GM21423 (cell line): ENCODE data around the gene DISC1.
"Not testable (repeated sequence)": the region's sequence is repeated elsewhere in the genome, so short reads cannot be mapped to it uniquely, and the experiment has no call there.

Experiments used
- ATAC-seq: cut with Tn5 transposase; IDR thresholded peaks from one replicate; pipeline ENCODE4 v1.9.1; 2021; ENCODE audit warnings: mild to moderate bottlenecking, moderate library complexity; ENCODE audit not compliant: unreplicated experiment

Gene DISC1

GRCh38 chr1:231943084-231943483 is 316.5 kb downstream of the DISC1 start:
- ATAC-seq, result no peak

DNA sequence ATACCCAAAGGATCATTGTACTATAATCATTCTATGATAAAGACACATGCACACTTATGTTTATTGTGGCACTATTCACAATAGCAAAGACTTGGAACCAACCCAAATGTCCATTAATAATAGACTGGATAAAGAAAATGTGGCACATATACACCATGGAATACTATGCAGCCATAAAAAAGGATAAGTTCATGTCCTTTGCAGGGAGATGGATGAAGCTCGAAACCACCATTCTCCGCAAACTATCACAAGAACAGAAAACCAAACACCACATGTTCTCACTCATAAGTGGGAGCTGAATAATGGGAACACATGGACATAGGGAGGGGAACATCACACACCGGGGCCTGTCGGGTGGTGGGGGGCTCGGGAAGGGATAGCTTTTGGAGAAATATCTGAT is 321.5 kb downstream of the DISC1 start:
- not testable (repeated sequence) for ATAC-seq

DNA sequence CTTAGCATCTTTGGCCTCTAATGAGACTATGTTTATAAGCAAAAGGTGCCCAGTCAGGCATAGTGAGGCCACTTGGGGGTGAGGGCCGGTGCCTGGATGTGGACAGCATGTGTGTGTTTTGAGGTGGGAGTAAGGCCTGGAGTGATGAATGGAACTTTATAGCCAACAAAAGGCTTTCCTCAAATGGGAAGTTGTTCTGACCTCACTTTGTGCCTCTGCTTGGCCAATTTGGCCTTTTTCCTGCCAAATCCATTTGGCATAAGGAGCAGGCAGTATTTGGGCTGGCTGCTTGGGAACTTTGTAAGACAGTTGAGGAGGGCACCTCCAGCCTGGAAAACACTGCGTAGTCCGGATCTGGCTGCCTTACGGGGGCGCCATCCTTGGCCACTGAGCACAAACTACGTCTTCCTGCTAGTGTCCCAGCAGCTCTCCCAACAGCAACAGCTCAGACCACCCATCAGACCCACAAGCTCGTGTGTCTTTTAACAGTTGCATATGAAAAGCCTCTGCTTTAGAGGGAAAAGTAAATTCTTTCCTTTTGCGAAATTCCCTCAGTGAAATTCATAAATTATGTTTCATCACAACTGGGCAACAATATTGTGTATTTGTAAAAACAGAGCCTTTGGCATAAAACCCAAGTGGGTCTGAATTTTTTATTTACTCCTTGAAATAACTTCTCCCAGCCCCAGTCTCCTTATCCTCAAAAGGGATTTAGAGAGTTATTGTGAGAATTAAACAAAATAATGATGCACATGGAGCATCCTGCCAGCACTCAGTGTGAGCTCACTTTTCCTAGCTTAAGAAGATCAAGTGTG is 322.9 kb downstream of the DISC1 start:
- ATAC-seq, result no peak

DNA sequence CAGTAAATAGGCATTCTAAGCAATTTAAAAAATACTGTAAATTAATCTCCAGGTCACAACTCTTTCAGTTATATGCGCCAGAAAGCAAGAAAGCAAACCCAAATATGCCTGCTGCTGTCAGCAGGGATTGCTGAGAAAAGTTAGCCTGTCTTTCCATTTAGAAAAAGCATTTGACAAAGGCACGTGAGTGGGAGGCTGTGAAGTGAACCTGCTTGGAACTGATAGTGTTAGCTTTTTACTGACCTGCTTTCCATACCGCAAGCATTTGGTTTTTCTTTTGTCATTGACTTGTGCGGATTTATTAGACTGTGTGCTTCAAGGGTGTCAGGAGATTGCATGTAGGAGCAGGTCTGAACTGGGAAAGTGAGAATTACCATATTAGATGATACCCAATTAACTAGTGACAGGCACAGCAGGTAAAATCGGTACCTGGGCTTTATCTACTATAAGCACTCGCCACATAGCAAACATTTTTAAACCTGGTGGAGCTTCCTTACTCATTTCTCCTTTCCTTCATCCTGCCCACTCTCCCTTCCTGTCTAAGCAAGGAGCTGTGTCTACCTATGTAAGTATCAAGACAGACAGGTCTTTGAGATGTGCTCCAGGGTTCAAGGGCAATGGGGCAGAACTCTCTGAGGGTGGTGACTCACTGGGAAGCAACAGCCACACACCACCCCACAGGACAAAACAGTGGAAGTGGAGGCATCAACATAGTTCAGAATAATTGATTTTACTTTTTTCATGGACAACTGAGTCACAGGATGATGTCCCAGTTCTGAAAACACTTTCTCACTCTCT is 323.9 kb downstream of the DISC1 start:
- no peak for ATAC-seq

DNA sequence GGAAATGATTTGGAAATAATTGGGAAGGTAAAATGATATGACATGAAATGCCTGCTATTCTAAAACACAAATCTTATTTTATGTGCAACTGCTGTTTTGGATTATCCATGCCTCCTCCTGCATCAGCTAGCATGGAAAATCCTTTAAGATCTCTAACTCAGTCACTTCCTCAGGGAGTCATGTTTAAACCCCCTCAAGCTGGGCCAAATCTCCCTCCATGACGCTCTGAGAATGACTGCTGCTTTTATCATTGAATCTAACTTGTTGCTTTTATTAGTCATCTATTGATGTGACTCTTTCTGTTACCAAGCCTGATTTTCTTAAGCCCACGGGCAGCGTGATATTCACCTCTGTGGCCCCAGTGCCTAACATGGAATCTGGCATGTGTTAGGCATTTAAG is 324.8 kb downstream of the DISC1 start:
- ATAC-seq, result no peak

- ATAC-seq, result no peak
Measured at GRCh38 chr1:231952154-231952553, 325.6 kb downstream of the DISC1 start.

DNA sequence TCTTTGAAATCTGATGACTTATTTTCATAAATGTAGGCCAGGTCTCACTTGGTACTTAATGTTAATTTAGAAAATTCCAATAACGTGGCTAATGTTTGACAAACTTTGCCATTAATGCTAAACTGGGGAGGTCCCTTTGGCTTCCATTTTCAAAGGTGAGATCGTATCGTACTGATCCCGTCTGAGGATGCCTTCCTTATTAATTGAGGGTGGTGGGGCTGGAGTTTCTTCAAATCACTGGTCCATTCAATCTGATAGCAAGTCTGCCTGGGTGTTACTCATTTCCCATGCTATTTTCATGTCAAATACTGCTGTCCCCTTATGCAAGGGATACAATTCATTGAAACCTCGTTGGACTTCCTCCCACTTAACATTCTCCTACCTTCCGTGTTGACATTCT is 327.1 kb downstream of the DISC1 start:
- ATAC-seq, result no peak

DNA sequence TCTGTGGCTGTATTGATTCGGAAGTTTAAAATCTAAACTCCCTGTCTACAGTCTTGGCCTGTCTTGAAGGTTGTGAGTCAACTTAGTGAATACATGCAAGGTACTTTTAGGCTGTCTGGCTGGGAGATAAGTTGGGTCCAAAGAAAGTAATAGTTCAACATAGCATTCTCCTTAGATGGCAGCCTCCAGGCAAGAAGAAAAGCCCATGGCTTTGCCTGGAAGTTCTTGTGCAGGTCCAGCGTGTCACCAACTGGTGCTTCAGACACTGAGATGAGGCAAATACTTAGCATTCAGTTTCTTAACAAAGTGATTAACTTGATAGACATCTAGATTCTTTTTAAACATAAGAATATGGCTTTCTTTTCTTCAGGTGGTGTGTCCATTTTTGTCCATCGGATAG is 328.2 kb downstream of the DISC1 start:
- ATAC-seq, result no peak

GRCh38 chr1:231957359-231957758 is 330.8 kb downstream of the DISC1 start:
- ATAC-seq, result no peak

- no peak for ATAC-seq
Measured at GRCh38 chr1:231958448-231958847, 331.9 kb downstream of the DISC1 start.

DNA sequence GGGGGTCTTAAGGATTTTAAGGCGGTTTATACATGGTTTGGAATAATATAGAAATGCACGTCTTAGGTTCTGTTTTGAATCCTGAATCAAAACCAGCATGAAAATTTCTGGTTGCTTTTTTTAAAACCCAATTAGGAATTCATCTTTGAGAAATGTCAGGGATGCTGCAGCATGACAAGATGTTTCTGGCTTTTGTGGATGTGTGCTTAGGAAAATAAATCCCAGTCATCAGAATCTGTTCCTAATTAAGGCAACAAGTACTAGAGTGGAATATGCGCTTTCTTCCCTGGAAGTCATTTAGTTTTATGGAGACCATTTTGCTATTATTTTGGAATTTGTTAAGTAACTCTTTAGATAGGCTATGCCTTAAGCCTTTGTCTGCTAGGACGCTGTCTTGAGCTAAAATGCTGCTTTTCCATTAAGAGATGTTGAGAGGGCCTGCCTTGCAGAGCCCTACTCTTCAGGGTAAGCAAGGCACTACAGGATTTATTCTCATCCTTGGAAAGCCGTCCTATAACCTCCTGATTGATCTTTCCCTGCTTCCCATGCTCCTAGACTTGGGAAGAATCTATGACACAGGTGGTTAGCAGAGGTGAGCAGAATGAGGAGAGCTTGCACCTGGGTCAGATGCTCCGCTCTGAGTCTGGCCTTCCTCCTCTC is 332.8 kb downstream of the DISC1 start:
- ATAC-seq, result no peak

DNA sequence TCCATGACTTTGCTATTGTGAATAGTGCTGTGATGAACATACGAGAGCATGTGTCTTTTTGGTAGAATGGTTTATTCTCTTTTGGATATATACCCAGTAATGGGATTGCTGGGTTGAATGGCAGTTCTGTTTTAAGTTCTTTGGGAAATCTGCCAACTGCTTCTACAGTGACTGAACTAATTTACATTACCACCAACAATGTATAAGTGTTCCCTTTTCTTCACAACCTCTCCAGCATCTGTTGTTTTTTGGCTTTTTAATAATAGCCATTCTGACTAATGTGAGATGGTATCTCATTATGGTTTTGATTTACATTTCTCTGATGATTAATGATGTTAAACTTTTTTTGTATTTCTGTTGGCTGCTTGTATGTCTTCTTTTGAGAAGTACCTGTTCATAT is 335.2 kb downstream of the DISC1 start:
- ATAC-seq, result not testable (repeated sequence)

DNA sequence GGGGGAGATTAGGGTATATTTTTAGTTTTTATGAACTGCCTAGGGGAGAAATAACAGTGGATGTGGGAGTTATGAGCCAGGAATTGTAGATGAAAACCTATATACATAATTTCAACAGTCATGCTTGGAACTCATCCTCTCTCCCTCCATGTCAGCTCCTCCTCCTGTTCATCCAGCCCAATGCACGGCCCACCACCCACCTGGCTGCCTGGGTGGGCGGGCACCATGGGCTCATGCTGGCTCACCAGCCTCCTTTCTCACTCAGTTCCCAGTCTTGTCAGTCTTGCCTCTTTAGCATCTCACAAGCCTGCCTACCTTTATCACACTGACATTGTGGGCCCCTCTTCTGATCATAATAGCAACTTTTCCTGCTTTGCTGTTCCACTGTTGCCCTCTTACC is 336.0 kb downstream of the DISC1 start:
- no peak for ATAC-seq

GRCh38 chr1:231964241-231964640 is 337.7 kb downstream of the DISC1 start:
- no peak for ATAC-seq

GRCh38 chr1:231964961-231965360 is 338.4 kb downstream of the DISC1 start:
- ATAC-seq, result no peak

- no peak for ATAC-seq
Measured at GRCh38 chr1:231965615-231966014, 339.0 kb downstream of the DISC1 start.

- no peak for ATAC-seq
Measured at GRCh38 chr1:231966983-231967382, 340.4 kb downstream of the DISC1 start.

DNA sequence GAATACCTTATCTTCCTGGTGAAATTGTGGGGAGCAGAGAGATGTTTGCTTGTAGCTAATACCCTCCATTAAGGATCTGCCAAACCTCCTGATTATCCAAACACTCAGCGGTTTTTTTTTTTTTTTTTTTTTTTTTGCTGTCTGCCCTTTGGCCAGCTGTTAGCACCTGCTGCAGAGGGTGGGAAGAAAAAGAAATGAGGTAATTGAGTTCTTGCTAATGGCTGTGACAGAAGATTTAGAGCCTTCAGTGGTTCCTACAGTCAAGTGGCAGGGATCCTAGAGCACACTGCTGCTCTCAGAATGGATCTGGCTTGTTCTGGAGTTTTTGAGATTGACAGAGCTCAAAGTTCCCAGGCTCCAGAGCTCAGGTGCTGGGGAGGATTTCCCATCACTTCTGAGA is 342.5 kb downstream of the DISC1 start:
- ATAC-seq, result no peak

GRCh38 chr1:231969761-231970160 is 343.2 kb downstream of the DISC1 start:
- ATAC-seq, result not testable (repeated sequence)

DNA sequence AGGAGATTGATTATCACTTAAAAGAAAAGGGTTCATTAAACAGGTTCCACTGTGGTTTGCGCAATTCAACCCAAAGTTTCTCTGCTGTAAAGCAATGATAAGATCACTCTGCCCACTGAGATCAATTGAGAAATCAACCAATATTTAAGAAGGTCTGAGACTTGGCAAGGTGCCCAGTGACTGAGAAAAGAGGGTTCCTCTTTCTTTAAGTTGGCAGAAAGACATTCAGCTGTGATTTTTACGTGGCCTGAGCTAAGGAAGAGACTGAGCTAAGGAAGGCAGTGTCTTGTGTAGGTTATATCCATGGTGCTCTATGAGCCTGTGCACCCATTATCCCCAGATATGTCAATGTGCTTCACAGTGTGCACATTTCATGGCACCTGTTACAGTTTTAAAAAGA is 344.1 kb downstream of the DISC1 start:
- ATAC-seq, result no peak

DNA sequence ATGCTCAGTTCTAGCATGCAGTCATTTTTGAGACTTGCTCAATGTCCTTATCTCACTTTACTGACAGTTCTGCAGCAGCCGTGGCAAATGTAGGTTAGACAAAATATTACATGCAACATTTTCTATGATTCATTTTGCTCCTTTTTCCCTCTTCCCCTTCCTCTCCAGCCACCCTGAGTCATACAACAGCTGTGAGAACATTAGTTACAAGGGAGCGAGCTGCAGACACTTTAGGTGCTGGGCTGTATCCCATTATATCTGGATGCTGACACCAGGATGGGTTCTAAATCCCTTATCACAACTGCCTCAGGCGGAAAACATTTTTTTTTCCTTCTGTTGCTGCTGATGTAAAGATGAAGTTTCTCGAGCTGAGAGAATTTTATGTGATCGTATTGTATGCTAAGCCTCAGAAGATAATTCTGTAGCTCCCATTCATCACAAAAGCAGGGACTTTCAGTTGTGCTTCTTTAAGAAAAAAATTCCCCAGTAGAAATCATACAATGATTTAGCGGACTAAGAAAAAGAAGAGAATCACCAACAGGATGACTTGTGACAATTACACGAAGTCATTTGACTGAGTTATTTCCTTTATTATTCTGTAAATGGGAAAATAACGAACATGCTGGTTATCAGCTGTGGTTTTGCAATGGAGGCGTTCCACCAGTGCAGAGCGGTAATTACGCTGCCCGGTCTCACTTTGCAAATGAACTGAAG is 345.0 kb downstream of the DISC1 start:
- ATAC-seq, result no peak
